AML-193 (cell line): ENCODE results near the gene LINC00632.
"Not testable (repeated sequence)": the region's sequence is repeated elsewhere in the genome, so short reads cannot be mapped to it uniquely, and the experiment has no call there.

Source experiments
- DNase-seq, 2 experiments: peaks; one replicate each; lab custom pipeline; 2025; lab: John Stamatoyannopoulos, UW

Gene LINC00632

GRCh38 chrX:140709421-140709846, at the start of gene LINC00632:
Gene LINC00632, plus strand, starts transcription at chrX:140709759.
- DNase-seq, result no peak

GRCh38 chrX:140661643-140662042, 47.9 kb upstream of the LINC00632 start:
- DNase-seq, result no peak

GRCh38 chrX:140664939-140665338, 44.6 kb upstream of the LINC00632 start:
- peak; percentile 3 to 9 for DNase-seq

GRCh38 chrX:140672840-140673731, 36.5 kb upstream of the LINC00632 start:
- no peak for DNase-seq

GRCh38 chrX:140687706-140688105, 21.9 kb upstream of the LINC00632 start:
- DNase-seq, result no peak

- DNase-seq, result not testable (repeated sequence)
These were observed 18.0 kb upstream of the LINC00632 start for GRCh38 chrX:140691596-140691995.

GRCh38 chrX:140697618-140698017, 11.9 kb upstream of the LINC00632 start:
- no peak for DNase-seq

GRCh38 chrX:140701480-140701879, 8.1 kb upstream of the LINC00632 start:
- peak; percentile 1 to 2 for DNase-seq

GRCh38 chrX:140710710-140711109, 1.2 kb downstream of the LINC00632 start:
- DNase-seq, result no peak

GRCh38 chrX:140711894-140712293, 2.3 kb downstream of the LINC00632 start:
- DNase-seq, result no peak

GRCh38 chrX:140712413-140713173, 3.0 kb downstream of the LINC00632 start:
- DNase-seq, result no peak

GRCh38 chrX:140713174-140713539, 3.6 kb downstream of the LINC00632 start:
- DNase-seq, result no peak

- DNase-seq, result no peak
These were observed 6.2 kb downstream of the LINC00632 start for GRCh38 chrX:140715787-140716186.

- no peak for DNase-seq
These were observed 13.7 kb downstream of the LINC00632 start for GRCh38 chrX:140723121-140723715.

GRCh38 chrX:140724309-140724708, 14.8 kb downstream of the LINC00632 start:
- no peak for DNase-seq

GRCh38 chrX:140724736-140725135, 15.2 kb downstream of the LINC00632 start:
- no peak for DNase-seq

- DNase-seq, result no peak
These were observed 15.9 kb downstream of the LINC00632 start for GRCh38 chrX:140725500-140725899.

- DNase-seq, result peak; percentile 0 to 9
These were observed 24.3 kb downstream of the LINC00632 start for GRCh38 chrX:140733766-140734342.

GRCh38 chrX:140744085-140744484, 34.5 kb downstream of the LINC00632 start:
- no peak for DNase-seq

- DNase-seq, result no peak
These were observed 47.4 kb downstream of the LINC00632 start for GRCh38 chrX:140756941-140757340.

GRCh38 chrX:140762061-140762460, 52.5 kb downstream of the LINC00632 start:
- DNase-seq, result peak; percentile 7 to 8

GRCh38 chrX:140764401-140764919, 54.9 kb downstream of the LINC00632 start:
- no peak for DNase-seq
